Glutamatergic neuron (in vitro differentiated cells): Measurements from ENCODE around the gene ANK3. TPM values are rescaled to one million over a fixed set of nuclear protein-coding genes. Genes with fewer than 3 reads are reported as not detected.

ENCODE experiments used
- DNase-seq: peaks from one replicate; pipeline ENCODE4 v3.0.0; 2022
- H3K27ac Mint-ChIP-seq: one replicate; pipeline ENCODE4 v1.8.0; 2020; ENCODE audit warnings: mild to moderate bottlenecking, mixed read lengths, inconsistent platforms; ENCODE audit not compliant: unreplicated experiment
- H3K27me3 Mint-ChIP-seq: one replicate; pipeline ENCODE4 v1.8.0; 2020; ENCODE audit warnings: mild to moderate bottlenecking, moderate library complexity, mixed read lengths, inconsistent platforms; ENCODE audit not compliant: unreplicated experiment
- H3K36me3 Mint-ChIP-seq: one replicate; pipeline ENCODE4 v1.8.0; 2020; ENCODE audit warnings: mild to moderate bottlenecking, mixed read lengths, inconsistent platforms; ENCODE audit not compliant: unreplicated experiment
- H3K4me1 Mint-ChIP-seq: one replicate; pipeline ENCODE4 v1.8.0; 2020; ENCODE audit warnings: mild to moderate bottlenecking, low read depth, mixed read lengths, inconsistent platforms; ENCODE audit not compliant: unreplicated experiment
- H3K4me3 Mint-ChIP-seq: one replicate; pipeline ENCODE4 v1.8.0; 2020; ENCODE audit warnings: mild to moderate bottlenecking, mixed read lengths, inconsistent platforms; ENCODE audit not compliant: unreplicated experiment
- H3K9me3 Mint-ChIP-seq: one replicate; pipeline ENCODE4 v1.8.0; 2020; ENCODE audit warnings: mild to moderate bottlenecking, moderate library complexity, mixed read lengths, inconsistent platforms; ENCODE audit not compliant: unreplicated experiment
- CTCF ChIP-seq: fragments of 200-600 bp; sonication (generic); IDR thresholded peaks from one replicate; pipeline ENCODE4 v1.5.0; 2021; ENCODE audit not compliant: partially characterized antibody, unreplicated experiment
- total RNA-seq: library from RNA; stranded (reverse); fragmentation: NEBNext Ultra II Directional; extraction: Animal tissue kit (Norgen Biotek cat#: 25700); gene quantifications from one replicate; pipeline ENCODE4 v1.2.1, GENCODE V29; 2021; ENCODE audit not compliant: unreplicated experiment

Gene ANK3
- total RNA-seq, 1 donor from 2014 or later, result 84.9 TPM

GRCh38 chr10:60291344-60291930, 98.2 kb downstream of the ANK3 start:
- H3K36me3 Mint-ChIP-seq, result no peaks in the 10 kb centered on the region

GRCh38 chr10:60290558-60290957, 99.1 kb downstream of the ANK3 start:
- peak; percentile 52 for DNase-seq
- Mint-ChIP-seq H3K27me3 (peaks cover 5% of the 10 kb centered on the region), H3K9me3 (peaks cover 8% of the 10 kb centered on the region), H3K4me3 (peak overlapping the region; percentile 39), H3K4me1 (peaks cover 42% of the 10 kb centered on the region), H3K36me3 (no peaks in the 10 kb centered on the region), H3K27ac (peak overlapping the region; percentile 87)
- TF ChIP-seq CTCF, result no peak

More at GRCh38 chr10:60291344-60291930, 98.2 kb downstream of the ANK3 start:
- DNase-seq, result no peak
- H3K4me3 Mint-ChIP-seq, result no peak overlapping the region
- peaks cover 5% of the 10 kb centered on the region for H3K27me3 Mint-ChIP-seq
- TF ChIP-seq CTCF, result no peak
- H3K9me3 Mint-ChIP-seq, result peaks cover 8% of the 10 kb centered on the region
- peak overlapping the region; percentile 87 for H3K27ac Mint-ChIP-seq
- H3K4me1 Mint-ChIP-seq, result peaks cover 42% of the 10 kb centered on the region

GRCh38 chr10:60289800-60290199, 99.9 kb downstream of the ANK3 start:
- H3K27ac Mint-ChIP-seq, result peak overlapping the region; percentile 87
- no peak for DNase-seq
- TF ChIP-seq CTCF, result no peak
- H3K4me3 Mint-ChIP-seq, result peak overlapping the region; percentile 50
- peaks cover 5% of the 10 kb centered on the region for H3K27me3 Mint-ChIP-seq
- H3K36me3 Mint-ChIP-seq, result no peaks in the 10 kb centered on the region
- peaks cover 42% of the 10 kb centered on the region for H3K4me1 Mint-ChIP-seq
- H3K9me3 Mint-ChIP-seq, result peaks cover 8% of the 10 kb centered on the region

- Mint-ChIP-seq H3K27me3 (peaks cover 5% of the 10 kb centered on the region), H3K27ac (no peak overlapping the region), H3K4me1 (peaks cover 36% of the 10 kb centered on the region), H3K4me3 (no peak overlapping the region), H3K36me3 (no peaks in the 10 kb centered on the region), H3K9me3 (peaks cover 8% of the 10 kb centered on the region)
- no peak for DNase-seq
- TF ChIP-seq CTCF, result no peak
Observed at GRCh38 chr10:60288256-60288655, 101.4 kb downstream of the ANK3 start.

- H3K9me3 Mint-ChIP-seq, result peaks cover 8% of the 10 kb centered on the region
- no peaks in the 10 kb centered on the region for H3K36me3 Mint-ChIP-seq
- H3K27me3 Mint-ChIP-seq, result peaks cover 3% of the 10 kb centered on the region
- no peak overlapping the region for H3K4me3 Mint-ChIP-seq
- no peak overlapping the region for H3K27ac Mint-ChIP-seq
- TF ChIP-seq CTCF, result no peak
- DNase-seq, result no peak
- peaks cover 32% of the 10 kb centered on the region for H3K4me1 Mint-ChIP-seq
Observed at GRCh38 chr10:60286559-60286958, 103.1 kb downstream of the ANK3 start.
